Nephron progenitor cell (in vitro differentiated cells): Measurements from ENCODE around the gene CRP.

Experiments used
- DNase-seq: peaks from one replicate; pipeline ENCODE4 v3.0.0; 2021
- H3K27ac Mint-ChIP-seq: 2 replicates; pipeline ENCODE4 v1.8.0; 2021; ENCODE audit warnings: mild to moderate bottlenecking, moderate library complexity, mixed read lengths
- H3K27me3 Mint-ChIP-seq: 2 replicates; pipeline ENCODE4 v1.8.0; 2021; ENCODE audit warnings: mild to moderate bottlenecking, low read depth, mixed read lengths; ENCODE audit not compliant: poor library complexity
- H3K36me3 Mint-ChIP-seq: 2 replicates; pipeline ENCODE4 v1.8.0; 2021; ENCODE audit warnings: low read depth, mixed read lengths
- H3K4me1 Mint-ChIP-seq: 2 replicates; pipeline ENCODE4 v1.8.0; 2021; ENCODE audit warnings: mixed read lengths
- H3K4me3 Mint-ChIP-seq: 2 replicates; pipeline ENCODE4 v1.8.0; 2021; ENCODE audit warnings: mild to moderate bottlenecking, moderate library complexity, mixed read lengths
- H3K9me3 Mint-ChIP-seq: 2 replicates; pipeline ENCODE4 v1.8.0; 2021; ENCODE audit warnings: mild to moderate bottlenecking, moderate library complexity, mixed read lengths
- TF ChIP-seq, protein P1 (sequence below): fragments of 200-600 bp; sonication (generic); IDR thresholded peaks from 2 replicates; pipeline ENCODE4 v1.5.0; 2021; ENCODE audit warnings: antibody characterized with exemption

Gene CRP

DNA sequence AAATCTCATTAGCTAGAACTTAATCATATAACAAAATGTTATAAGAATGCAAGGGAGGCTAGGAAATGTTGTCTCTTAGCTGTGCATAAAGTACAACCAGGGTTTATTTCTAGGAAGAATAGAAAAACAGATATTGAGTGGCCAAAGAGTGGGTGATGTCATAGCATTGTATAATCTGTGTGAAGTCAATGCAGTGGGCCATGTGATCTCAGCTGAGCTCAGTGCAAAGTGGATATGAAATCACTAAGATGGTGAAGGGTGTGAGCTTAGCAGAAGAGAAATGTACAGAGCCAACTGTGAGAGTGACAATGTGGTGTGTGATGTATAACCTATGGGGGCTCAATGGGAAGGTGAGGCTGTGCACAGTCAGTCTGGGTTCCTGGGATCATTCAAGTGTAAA lies 36.6 kb upstream of the CRP start:
- Mint-ChIP-seq H3K4me3 (no peak overlapping the region), H3K36me3 (no peaks in the 10 kb centered on the region), H3K27ac (no peak overlapping the region), H3K4me1 (no peaks in the 10 kb centered on the region), H3K9me3 (no peaks in the 10 kb centered on the region), H3K27me3 (peaks cover 4% of the 10 kb centered on the region)
- TF ChIP-seq, protein P1, sequence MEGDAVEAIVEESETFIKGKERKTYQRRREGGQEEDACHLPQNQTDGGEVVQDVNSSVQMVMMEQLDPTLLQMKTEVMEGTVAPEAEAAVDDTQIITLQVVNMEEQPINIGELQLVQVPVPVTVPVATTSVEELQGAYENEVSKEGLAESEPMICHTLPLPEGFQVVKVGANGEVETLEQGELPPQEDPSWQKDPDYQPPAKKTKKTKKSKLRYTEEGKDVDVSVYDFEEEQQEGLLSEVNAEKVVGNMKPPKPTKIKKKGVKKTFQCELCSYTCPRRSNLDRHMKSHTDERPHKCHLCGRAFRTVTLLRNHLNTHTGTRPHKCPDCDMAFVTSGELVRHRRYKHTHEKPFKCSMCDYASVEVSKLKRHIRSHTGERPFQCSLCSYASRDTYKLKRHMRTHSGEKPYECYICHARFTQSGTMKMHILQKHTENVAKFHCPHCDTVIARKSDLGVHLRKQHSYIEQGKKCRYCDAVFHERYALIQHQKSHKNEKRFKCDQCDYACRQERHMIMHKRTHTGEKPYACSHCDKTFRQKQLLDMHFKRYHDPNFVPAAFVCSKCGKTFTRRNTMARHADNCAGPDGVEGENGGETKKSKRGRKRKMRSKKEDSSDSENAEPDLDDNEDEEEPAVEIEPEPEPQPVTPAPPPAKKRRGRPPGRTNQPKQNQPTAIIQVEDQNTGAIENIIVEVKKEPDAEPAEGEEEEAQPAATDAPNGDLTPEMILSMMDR, result no peak
- no peak for DNase-seq

DNA sequence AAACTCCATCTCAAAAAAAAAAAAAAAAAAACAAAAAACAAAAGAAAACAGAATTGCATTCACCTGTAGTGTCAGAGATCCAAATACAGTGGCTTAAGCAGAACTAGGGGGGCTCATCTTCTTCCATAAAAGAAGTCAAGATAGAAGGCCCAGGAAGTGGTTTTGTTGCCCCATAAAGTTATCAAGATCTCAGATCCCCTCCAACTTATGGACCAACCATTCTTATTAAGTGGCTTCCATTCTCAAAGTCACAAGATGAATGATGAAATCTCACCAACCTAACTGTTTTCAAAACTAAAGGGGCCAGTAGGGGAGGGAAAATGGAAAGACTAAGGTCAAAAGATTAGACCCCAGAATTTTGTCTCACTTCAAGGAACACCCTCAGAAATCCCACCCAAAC lies 36.2 kb upstream of the CRP start:
- Mint-ChIP-seq H3K27ac (no peak overlapping the region), H3K4me1 (no peaks in the 10 kb centered on the region), H3K36me3 (no peaks in the 10 kb centered on the region), H3K27me3 (peaks cover 4% of the 10 kb centered on the region), H3K9me3 (no peaks in the 10 kb centered on the region), H3K4me3 (no peak overlapping the region)
- TF ChIP-seq, protein P1, result no peak
- no peak for DNase-seq

DNA sequence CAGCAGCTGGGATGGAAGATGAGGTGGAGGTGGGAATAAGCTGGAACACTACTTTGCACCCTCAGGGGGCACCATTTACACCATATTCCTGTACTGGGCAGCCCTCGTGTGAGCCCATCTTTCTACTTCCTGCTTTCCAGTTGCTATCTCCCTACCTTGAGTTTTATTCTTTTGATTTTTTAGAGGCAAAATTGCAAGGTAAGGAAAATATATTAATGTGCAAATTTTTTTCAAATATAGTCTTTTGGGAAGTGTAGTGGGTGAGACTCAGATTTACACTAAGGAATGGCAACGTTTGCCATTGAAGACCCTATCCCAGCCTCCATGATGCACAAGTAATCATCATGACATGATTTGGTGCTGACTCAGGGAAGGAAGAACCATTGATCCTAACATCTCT lies 35.2 kb upstream of the CRP start:
- peaks cover 4% of the 10 kb centered on the region for H3K27me3 Mint-ChIP-seq
- no peak overlapping the region for H3K27ac Mint-ChIP-seq
- no peak overlapping the region for H3K4me3 Mint-ChIP-seq
- no peaks in the 10 kb centered on the region for H3K9me3 Mint-ChIP-seq
- no peaks in the 10 kb centered on the region for H3K36me3 Mint-ChIP-seq
- DNase-seq, result no peak
- TF ChIP-seq, protein P1, result no peak
- no peaks in the 10 kb centered on the region for H3K4me1 Mint-ChIP-seq

DNA sequence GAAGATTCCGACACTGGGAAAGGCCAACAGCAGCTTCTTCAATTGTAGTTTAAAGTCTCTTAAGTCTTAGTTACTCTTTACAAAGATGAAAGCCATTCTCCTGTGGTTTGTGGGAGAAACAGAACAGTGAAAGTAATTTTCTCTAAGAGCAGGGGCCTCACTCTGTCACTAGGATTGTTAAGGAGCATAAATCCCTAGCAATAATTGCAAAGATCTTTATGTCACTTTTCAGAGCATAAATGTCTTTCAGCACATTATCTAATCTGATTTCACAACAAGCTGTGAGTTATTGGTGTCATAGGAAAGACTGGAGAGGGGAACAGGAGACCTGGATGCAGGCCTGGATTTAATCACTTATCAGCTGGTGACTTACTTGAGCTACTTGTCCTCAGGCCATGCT lies 34.0 kb upstream of the CRP start:
- H3K27ac Mint-ChIP-seq, result no peak overlapping the region
- H3K9me3 Mint-ChIP-seq, result no peaks in the 10 kb centered on the region
- H3K4me1 Mint-ChIP-seq, result no peaks in the 10 kb centered on the region
- H3K27me3 Mint-ChIP-seq, result no peaks in the 10 kb centered on the region
- no peak for DNase-seq
- no peak overlapping the region for H3K4me3 Mint-ChIP-seq
- H3K36me3 Mint-ChIP-seq, result no peaks in the 10 kb centered on the region
- TF ChIP-seq, protein P1, result no peak

DNA sequence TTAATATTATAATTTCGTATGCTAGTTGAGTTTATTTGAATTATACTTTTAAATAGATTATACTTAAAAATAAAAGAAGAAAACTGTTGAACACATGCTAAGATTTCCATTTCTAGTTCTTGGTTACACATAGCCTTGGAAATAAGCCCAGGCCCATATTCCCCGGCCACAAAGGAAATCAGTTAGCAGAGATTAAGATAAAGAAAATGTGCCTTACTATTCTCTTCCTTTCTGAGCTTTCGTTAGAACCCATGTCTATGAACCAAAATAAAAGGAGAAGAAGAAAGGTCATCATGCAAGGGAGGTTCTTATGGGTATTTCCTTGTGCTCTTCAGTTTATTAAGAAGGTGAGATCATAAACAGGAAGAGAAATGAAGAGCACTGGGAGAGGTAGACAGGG lies 32.3 kb upstream of the CRP start:
- peaks cover 12% of the 10 kb centered on the region for H3K9me3 Mint-ChIP-seq
- H3K36me3 Mint-ChIP-seq, result no peaks in the 10 kb centered on the region

More for the DNA sequence above, 32.3 kb upstream of the CRP start:
- no peak for DNase-seq
- no peak overlapping the region for H3K27ac Mint-ChIP-seq
- H3K4me1 Mint-ChIP-seq, result no peaks in the 10 kb centered on the region
- TF ChIP-seq, protein P1, result no peak
- no peaks in the 10 kb centered on the region for H3K27me3 Mint-ChIP-seq
- no peak overlapping the region for H3K4me3 Mint-ChIP-seq
